GM21529 (cell line): Measurements from ENCODE around the gene SDC1.

Source experiments
- ATAC-seq: cut with Tn5 transposase; IDR thresholded peaks from one replicate; pipeline ENCODE4 v1.9.1; 2021; ENCODE audit not compliant: unreplicated experiment

SDC1 gene

GRCh38 chr2:20186078-20186854 lies 38.7 kb downstream of the SDC1 start:
- no peak for ATAC-seq

- ATAC-seq, result no peak
These were observed 39.5 kb downstream of the SDC1 start for GRCh38 chr2:20185176-20186022.

DNA sequence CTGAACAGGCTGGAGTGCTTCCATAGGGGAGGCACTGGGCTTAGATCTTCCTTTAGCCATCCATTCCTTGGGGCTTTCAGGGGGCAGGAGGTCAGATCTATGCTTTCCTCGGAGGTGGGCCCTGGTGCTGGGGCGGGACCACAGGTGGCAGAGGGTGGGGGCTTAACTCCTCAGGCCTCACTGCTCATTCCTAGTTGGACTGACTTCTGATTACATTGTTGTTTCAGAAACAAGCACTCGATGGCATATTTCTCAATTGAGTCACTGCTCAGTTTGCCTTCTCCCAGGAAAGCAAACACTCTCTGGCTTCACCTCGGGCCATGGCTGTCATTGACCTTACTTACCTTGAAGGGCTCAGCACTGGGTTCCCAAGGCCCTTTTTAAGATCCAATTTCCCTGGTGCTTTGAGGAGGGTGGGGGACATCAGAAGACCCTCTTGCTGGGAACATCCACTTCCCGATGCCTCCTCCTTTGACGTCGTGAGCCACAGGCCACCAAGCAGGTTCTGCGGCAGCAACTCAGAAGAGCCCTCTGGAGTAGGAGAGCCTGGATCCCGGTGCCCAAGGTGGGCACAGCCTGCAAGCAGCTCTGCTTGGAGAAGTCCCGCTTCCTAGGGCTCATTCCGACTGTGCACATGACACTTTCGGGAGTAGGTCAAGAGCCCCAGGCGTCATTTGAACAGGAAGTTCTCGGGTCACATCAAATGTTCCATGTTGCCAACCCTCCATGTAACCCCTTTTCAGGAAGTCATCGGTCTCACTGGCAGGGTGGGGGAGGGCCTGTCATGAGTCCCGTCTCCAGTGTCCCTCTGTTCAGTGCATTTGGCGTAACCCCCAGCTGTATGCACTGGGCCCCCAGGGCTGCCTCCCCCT lies 40.6 kb downstream of the SDC1 start:
- no peak for ATAC-seq

DNA sequence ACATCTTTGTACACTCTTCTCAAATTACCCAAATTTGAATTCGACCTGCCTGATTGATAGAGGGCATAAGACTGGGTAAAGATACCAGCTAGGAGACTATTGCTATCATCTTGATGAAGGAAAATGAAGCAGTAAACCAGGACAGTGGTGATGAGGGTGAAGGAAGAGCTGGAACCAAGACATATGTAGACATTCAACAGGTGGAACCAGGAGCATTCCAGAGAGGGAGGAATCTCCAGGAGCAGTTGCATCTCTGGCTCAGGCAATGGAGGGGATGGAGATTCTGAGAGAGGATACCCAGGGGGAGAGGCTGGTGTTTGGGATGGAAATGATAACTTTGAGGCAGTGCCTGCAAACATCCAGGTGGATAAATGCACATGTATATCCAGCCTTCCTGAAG lies 41.6 kb downstream of the SDC1 start:
- no peak for ATAC-seq

DNA sequence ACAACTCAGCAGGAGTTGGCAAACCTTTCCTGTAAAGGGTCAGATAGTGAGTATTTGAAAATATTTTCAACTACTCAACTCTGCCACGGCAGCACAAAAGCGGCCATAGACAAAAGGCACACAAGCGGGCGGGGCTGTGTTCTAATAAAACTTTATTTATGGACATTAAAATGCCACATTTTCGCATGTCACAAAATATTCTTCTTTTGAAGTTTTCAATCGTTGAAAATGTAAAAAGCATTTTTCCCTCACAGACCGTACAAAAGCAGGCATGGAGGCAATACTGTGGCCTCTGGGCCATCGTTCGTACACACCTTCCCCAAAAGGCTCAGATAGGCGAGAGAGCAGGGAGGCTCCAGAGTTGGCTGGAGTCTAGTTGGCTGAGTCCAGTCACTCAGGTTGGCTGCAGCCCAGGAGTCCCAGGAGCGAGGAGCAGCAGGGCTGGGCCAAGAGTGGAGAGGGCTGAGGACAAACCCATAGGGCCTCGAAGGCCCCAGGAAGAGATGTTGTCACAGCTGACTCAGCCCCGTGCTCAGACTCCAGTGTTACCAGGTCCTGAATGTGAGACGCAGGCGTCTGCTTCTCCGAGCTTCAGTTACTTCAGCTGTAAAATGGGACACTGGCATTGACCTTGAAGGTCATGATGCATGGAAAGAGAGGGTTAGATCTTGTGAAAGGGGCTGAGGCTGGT lies 42.5 kb downstream of the SDC1 start:
- ATAC-seq, result no peak

DNA sequence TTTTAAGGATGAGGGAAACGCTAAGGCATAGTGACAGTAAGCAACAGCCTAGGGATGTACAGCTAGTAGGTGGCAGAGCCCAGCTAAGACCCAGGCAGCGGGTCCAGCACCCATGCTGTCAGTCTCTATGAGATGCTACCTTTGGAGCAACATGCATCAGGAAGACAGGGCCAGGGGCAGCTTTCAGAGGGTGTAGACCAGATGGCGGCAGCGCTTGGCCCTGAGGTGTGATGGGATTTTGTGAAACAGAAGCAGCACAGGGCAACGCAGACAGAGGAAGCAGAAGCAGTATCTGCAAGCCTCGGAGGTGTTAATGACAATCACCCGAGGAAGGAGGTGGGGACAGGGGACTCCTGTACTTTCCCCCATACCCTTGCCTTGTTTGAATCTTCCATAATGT lies 43.2 kb downstream of the SDC1 start:
- ATAC-seq, result no peak

DNA sequence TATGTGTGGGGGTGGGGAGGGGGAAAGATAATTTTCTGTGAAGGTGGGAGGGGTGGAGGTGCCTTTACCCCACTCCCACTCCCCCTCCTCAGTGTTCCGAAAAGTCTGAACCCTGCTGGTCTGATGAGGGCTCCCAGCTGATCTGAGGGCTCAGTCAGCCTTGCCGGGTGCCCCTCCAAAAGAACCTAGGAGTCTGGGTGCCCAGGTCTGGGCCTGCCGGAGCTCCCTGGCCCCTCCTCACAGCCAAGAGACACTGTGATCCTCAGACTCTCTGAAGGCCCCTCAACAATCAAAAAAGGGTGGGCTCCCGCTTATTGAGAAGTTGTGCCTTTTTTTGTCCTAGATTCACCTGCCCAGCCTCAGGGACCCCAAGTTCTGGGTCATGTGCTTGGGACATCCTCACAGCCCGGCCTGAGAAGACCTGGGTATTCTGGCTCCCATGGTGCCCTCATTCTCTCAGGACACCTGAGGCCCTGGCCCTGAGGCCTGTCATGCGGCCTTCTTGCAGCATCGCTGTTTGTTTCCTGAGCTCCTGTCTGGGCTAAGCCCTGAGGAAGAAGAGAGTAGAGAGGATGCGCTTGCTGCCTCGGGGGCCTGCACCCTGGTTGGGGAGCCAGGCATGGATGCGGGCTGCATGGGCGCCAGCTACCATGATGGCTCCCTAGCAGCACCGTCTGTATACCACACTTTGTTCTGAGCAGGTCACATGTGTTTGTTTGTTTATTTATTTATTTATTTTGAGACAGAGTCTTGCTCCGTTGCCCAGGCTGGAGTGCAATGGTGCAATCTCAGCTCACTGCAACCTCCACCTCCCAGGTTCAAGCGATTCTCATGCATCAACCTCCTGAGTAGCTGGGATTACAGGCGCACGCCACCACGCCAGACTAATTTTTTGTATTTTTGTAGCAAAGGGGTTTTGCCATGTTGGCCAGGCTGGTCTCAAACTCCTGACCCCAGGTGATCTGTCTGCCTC lies 44.0 kb downstream of the SDC1 start:
- ATAC-seq, result no peak

- ATAC-seq, result no peak
These were observed 45.0 kb downstream of the SDC1 start for GRCh38 chr2:20179755-20180594.

DNA sequence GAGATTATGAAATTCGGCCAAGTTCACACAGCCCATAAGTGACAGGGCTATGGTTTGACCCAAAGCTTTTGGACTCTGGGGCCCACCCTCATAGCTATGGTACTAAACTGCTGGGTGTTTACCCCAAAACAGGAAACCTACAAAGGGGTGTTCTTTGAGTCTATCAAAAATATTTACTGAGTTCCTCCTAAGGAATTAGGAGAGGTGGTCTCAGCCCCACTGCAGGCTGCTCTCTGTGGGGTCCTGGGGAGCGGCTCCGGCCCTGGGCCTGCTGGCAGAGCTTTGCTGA lies 45.5 kb downstream of the SDC1 start:
- no peak for ATAC-seq

GRCh38 chr2:20178666-20179465 lies 46.1 kb downstream of the SDC1 start:
- no peak for ATAC-seq

GRCh38 chr2:20178249-20178607 lies 46.7 kb downstream of the SDC1 start:
- no peak for ATAC-seq

- no peak for ATAC-seq
These were observed 47.2 kb downstream of the SDC1 start for GRCh38 chr2:20177556-20178248.

GRCh38 chr2:20176760-20177159 lies 48.2 kb downstream of the SDC1 start:
- no peak for ATAC-seq

DNA sequence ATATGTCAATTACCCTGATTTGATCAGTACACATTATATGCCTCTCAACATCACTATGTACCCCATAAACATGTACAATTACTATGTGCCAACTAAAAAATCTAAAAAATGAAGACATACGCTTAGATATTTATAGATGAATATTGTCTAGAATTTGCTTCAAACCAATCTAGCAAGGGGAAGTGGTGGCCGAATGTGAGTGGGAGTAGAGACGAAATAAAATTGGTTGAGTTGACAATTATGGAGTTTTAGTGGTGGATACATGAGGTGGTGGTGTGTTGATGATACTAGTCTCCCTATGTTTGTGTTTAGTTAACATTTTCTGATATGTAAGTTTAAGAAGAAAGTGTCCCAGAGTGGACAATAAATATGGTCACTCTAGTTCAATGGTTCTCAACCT lies 49.0 kb downstream of the SDC1 start:
- ATAC-seq, result no peak

DNA sequence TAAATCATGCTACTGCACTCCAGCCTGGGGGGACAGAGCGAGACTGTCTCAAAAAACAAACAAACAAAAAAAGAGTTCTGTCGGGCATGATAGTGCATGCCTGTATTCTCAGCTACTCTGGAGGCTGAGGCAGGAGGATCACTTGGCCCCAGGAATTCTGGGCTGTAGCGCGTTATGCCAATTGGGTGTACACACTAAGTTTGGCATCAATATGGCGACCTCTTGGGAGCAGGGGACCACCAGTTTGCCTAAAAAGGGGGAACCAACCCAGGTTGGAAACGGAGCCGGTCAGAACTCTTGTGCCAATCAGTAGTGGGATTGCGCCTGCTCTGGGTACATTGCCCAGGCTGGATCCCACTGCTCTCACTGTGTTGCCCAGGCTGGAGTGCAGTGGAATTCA lies 49.7 kb downstream of the SDC1 start:
- ATAC-seq, result no peak

DNA sequence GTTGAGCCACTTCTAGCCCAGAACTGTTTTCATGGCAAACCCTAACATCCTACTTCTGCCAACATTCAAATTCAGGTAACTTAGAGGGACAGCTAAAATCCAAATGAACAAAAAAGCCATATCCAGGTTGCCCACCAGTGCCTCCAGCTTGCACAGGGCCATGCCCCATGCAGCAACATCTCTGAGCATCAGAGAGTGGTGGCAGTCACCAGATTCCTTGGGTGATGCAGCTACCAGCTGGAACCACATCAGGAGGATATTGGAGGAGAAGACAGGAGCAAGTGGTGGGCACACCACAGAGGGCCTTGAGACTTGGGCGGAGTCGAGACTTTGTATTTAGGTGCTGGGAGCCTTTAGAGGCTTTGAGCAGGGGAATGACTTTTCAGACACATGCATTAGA lies 50.5 kb downstream of the SDC1 start:
- ATAC-seq, result no peak

GRCh38 chr2:20173496-20174402 lies 51.2 kb downstream of the SDC1 start:
- ATAC-seq, result no peak
